Activated naive CD4-positive, alpha-beta T cell (primary cell): ENCODE results near the gene EREG.
"Not testable (repeated sequence)": the region's sequence is repeated elsewhere in the genome, so short reads cannot be mapped to it uniquely, and the experiment has no call there.

Experiments used
- DNase-seq, 4 experiments: peaks; one replicate each; lab custom pipeline; 2025; lab: John Stamatoyannopoulos, UW

The EREG gene

GRCh38 chr4:74364652-74365491 lies at the start of gene EREG:
Gene EREG (plus strand): TSS chr4:74365145. CDS start chr4:74365309, 164 bp downstream.
- DNase-seq: peak in 1 of 4 experiments; percentile 2

GRCh38 chr4:74315376-74315775 lies 49.6 kb upstream of the EREG start:
- DNase-seq: no peak

GRCh38 chr4:74316397-74316796 lies 48.5 kb upstream of the EREG start:
- no peak for DNase-seq

GRCh38 chr4:74317616-74318246 lies 47.2 kb upstream of the EREG start:
- no peak for DNase-seq

- DNase-seq: no peak
Measured at GRCh38 chr4:74318276-74318675, 46.7 kb upstream of the EREG start.

GRCh38 chr4:74319470-74319869 lies 45.5 kb upstream of the EREG start:
- no peak for DNase-seq

GRCh38 chr4:74320559-74321118 lies 44.3 kb upstream of the EREG start:
- DNase-seq: peak in 1 of 4 experiments; percentile 1

- no peak for DNase-seq
Measured at GRCh38 chr4:74322301-74322700, 42.6 kb upstream of the EREG start.

- no peak for DNase-seq
Measured at GRCh38 chr4:74323663-74324062, 41.3 kb upstream of the EREG start.

- no peak for DNase-seq
Measured at GRCh38 chr4:74324262-74324661, 40.7 kb upstream of the EREG start.

GRCh38 chr4:74325886-74326285 lies 39.1 kb upstream of the EREG start:
- DNase-seq: no peak

- DNase-seq: no peak
Measured at GRCh38 chr4:74327762-74328161, 37.2 kb upstream of the EREG start.

GRCh38 chr4:74328501-74328900 lies 36.4 kb upstream of the EREG start:
- no peak for DNase-seq

GRCh38 chr4:74329307-74329706 lies 35.6 kb upstream of the EREG start:
- DNase-seq: no peak

- DNase-seq: no peak
Measured at GRCh38 chr4:74330295-74330750, 34.6 kb upstream of the EREG start.

- DNase-seq: no peak
Measured at GRCh38 chr4:74331252-74331651, 33.7 kb upstream of the EREG start.

- no peak for DNase-seq
Measured at GRCh38 chr4:74331944-74332343, 33.0 kb upstream of the EREG start.

- DNase-seq: no peak
Measured at GRCh38 chr4:74334636-74335035, 30.3 kb upstream of the EREG start.

GRCh38 chr4:74335341-74336021 lies 29.5 kb upstream of the EREG start:
- no peak for DNase-seq

GRCh38 chr4:74338792-74339333 lies 26.1 kb upstream of the EREG start:
- no peak for DNase-seq

- no peak for DNase-seq
Measured at GRCh38 chr4:74339501-74339900, 25.4 kb upstream of the EREG start.

- DNase-seq: not testable (repeated sequence)
Measured at GRCh38 chr4:74340421-74340820, 24.5 kb upstream of the EREG start.
